ENCODE results near the gene CDK14. TPM values are rescaled to one million over a fixed set of nuclear protein-coding genes. Genes with fewer than 3 reads are reported as not detected.

Gene CDK14
- total RNA-seq, 1 experiment from 2014 or later, result 39.1 TPM

DNA sequence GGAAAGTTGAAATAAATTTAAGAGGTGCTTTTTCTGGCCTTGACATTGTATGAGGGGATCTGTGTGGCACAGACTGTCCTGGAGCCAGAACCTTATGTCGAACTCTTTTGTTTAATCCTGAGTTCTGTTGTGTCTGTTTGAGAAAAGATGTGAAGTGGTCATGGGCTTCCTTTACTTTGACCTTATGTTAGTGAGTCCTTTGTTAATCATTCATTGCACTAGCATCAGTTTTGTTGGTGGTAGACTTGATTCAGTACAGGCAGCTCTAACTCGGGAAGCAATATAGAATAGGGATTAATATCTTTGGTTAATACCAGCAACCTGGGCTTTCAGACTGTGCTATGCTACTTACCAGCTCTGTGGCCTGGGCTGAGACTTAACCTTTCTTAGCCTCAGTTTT, 544.2 kb downstream of the CDK14 start:
- CTCF ChIA-PET, result no interaction called here
- H3K27me3 ChIP-seq (ENCODE audit: insufficient read depth, low read depth), result no peaks in the 10 kb centered on the region

DNA sequence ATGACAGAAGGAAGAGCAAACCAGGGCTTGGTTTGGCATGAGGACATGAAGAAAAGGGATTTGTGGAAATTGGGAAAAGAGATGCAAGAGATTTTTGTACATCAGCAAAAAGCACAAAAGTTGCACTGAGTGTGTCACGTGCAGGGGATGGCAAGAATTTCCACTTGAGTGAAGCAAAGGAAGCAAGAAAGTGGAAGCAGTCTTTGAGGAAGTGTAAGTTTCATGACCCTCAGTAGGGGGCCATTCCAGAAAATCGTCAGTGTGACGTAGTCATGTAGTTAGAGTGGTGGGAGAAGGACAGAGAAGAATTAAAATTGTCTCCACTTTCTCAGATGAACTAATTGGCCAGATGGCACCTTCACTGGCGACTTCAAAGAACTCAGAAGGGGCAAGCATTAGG, 544.9 kb downstream of the CDK14 start:
- H3F3A ChIP-seq (ENCODE audit: insufficient read depth, low read depth), result no peaks in the 10 kb centered on the region
- no peaks in the 10 kb centered on the region for H3K9me2 ChIP-seq (ENCODE audit: insufficient read depth)
- ChIA-PET POLR2A (ENCODE audit: unreplicated experiment) (no interaction called here), CTCF (no interaction called here)
- TF ChIP-seq, protein P1, sequence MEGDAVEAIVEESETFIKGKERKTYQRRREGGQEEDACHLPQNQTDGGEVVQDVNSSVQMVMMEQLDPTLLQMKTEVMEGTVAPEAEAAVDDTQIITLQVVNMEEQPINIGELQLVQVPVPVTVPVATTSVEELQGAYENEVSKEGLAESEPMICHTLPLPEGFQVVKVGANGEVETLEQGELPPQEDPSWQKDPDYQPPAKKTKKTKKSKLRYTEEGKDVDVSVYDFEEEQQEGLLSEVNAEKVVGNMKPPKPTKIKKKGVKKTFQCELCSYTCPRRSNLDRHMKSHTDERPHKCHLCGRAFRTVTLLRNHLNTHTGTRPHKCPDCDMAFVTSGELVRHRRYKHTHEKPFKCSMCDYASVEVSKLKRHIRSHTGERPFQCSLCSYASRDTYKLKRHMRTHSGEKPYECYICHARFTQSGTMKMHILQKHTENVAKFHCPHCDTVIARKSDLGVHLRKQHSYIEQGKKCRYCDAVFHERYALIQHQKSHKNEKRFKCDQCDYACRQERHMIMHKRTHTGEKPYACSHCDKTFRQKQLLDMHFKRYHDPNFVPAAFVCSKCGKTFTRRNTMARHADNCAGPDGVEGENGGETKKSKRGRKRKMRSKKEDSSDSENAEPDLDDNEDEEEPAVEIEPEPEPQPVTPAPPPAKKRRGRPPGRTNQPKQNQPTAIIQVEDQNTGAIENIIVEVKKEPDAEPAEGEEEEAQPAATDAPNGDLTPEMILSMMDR (conservative IDR thresholded peaks at IDR 0.05), result no peak
- no peak for TF ChIP-seq EZH2 (IDR thresholded peaks at IDR 0.05; ENCODE audit: low read depth)
- no peaks in the 10 kb centered on the region for H4K20me1 ChIP-seq (ENCODE audit: insufficient read depth)
- no TSS peak for BruUV-seq (replicated peaks)
- no peaks in the 10 kb centered on the region for H3K4me1 ChIP-seq (replicated peaks; ENCODE audit: insufficient read depth)
- H3K27ac ChIP-seq, result no peak overlapping the region
- H2AFZ ChIP-seq, result no peak overlapping the region
- no peaks in the 10 kb centered on the region; the same call in 1 of the 2 replicates for H3K9me3 ChIP-seq (ENCODE audit: insufficient read depth, low read depth)
- intact Hi-C loops (cut with micrococcal nuclease; ENCODE audit: unreplicated experiment), result no loop called here
- no peaks in the 10 kb centered on the region for H3K27me3 ChIP-seq (ENCODE audit: insufficient read depth, low read depth)
- DNase-seq, result no peak
- H3K79me2 ChIP-seq (ENCODE audit: low read depth), result no peaks in the 10 kb centered on the region
- H3K4me3 ChIP-seq, result no peak overlapping the region
- H3K4me2 ChIP-seq, result no peak overlapping the region
- H3K36me3 ChIP-seq (ENCODE audit: low read depth), result no peaks in the 10 kb centered on the region

More for the DNA sequence above, 544.2 kb downstream of the CDK14 start:
- POLR2A ChIA-PET (ENCODE audit: unreplicated experiment), result no interaction called here
- Histone ChIP-seq H2AFZ (no peak overlapping the region), H3K36me3 (ENCODE audit: low read depth) (no peaks in the 10 kb centered on the region), H3K4me1 (replicated peaks; ENCODE audit: insufficient read depth) (no peaks in the 10 kb centered on the region), H3K9me3 (ENCODE audit: insufficient read depth, low read depth) (no peaks in the 10 kb centered on the region; the same call in 1 of the 2 replicates), H3F3A (ENCODE audit: insufficient read depth, low read depth) (no peaks in the 10 kb centered on the region), H3K9me2 (ENCODE audit: insufficient read depth) (no peaks in the 10 kb centered on the region), H3K27ac (no peak overlapping the region), H3K4me2 (no peak overlapping the region), H3K79me2 (ENCODE audit: low read depth) (no peaks in the 10 kb centered on the region), H4K20me1 (ENCODE audit: insufficient read depth) (no peaks in the 10 kb centered on the region), H3K4me3 (no peak overlapping the region)
- intact Hi-C loops (cut with micrococcal nuclease; ENCODE audit: unreplicated experiment), result no loop called here
- DNase-seq, result no peak
- TF ChIP-seq, protein P1 (conservative IDR thresholded peaks at IDR 0.05), result no peak
- TF ChIP-seq EZH2 (IDR thresholded peaks at IDR 0.05; ENCODE audit: low read depth), result no peak
- no TSS peak for BruUV-seq (replicated peaks)

DNA sequence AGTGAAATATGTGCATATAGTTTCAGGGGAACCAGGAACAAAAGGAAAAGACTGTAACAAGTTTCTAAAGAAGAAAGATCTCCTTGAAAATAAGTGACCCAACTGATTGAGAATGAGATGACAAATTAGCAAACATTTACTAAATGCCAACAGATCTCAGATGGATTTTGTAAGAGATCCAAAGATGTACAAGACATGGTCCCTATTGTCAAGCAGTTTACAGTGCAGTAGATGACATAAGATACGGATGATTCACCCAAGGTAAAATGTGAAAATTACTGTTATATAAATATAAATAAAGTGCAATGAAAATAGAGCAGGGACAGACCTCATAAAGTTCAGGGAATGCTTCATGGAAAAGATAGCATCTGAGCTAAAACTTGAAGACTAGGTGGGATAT, 546.6 kb downstream of the CDK14 start:
- no peaks in the 10 kb centered on the region for H3K79me2 ChIP-seq (ENCODE audit: low read depth)
- no peaks in the 10 kb centered on the region for H3K36me3 ChIP-seq (ENCODE audit: low read depth)
- H3K27me3 ChIP-seq (ENCODE audit: insufficient read depth, low read depth), result no peaks in the 10 kb centered on the region
- H3K9me3 ChIP-seq (ENCODE audit: insufficient read depth, low read depth), result no peaks in the 10 kb centered on the region; the same call in 1 of the 2 replicates
- CTCF ChIA-PET, result no interaction called here
- no peaks in the 10 kb centered on the region for H3F3A ChIP-seq (ENCODE audit: insufficient read depth, low read depth)
- no peaks in the 10 kb centered on the region for H3K9me2 ChIP-seq (ENCODE audit: insufficient read depth)
- intact Hi-C loops (cut with micrococcal nuclease; ENCODE audit: unreplicated experiment), result no loop called here
- no peak overlapping the region for H3K4me2 ChIP-seq
- BruUV-seq (replicated peaks), result no TSS peak
- H3K4me1 ChIP-seq (replicated peaks; ENCODE audit: insufficient read depth), result no peaks in the 10 kb centered on the region
- H3K4me3 ChIP-seq, result no peak overlapping the region
- POLR2A ChIA-PET (ENCODE audit: unreplicated experiment), result interaction anchor here (0.6 kb wide), 1 partner anchor 522 kb away, joined by 3 read pairs; no protein-coding TSS in a partner anchor
- no peaks in the 10 kb centered on the region for H4K20me1 ChIP-seq (ENCODE audit: insufficient read depth)
- DNase-seq, result no peak
- H3K27ac ChIP-seq, result no peak overlapping the region
- TF ChIP-seq EZH2 (IDR thresholded peaks at IDR 0.05; ENCODE audit: low read depth), result no peak
- TF ChIP-seq, protein P1 (conservative IDR thresholded peaks at IDR 0.05), result no peak
- H2AFZ ChIP-seq, result no peak overlapping the region
